Natural killer cell (primary cell): ENCODE data around the gene ZNF782. TPM values are rescaled to one million over a fixed set of nuclear protein-coding genes. Genes with fewer than 3 reads are reported as not detected.

ENCODE experiments used
- ATAC-seq, 3 donors: fragments of 150-1000 bp in 2 of 3; fragments of 200-7000 bp in 1 of 3; cut with Tn5 transposase; 1 replicate in 1 of 3; 2 replicates in 2 of 3; pipeline ENCODE4 v1.10.0; 2021; ENCODE audit warnings: mild to moderate bottlenecking in 2 of 3, moderate library complexity in 2 of 3
- DNase-seq, 2 donors: peaks; one replicate each; pipeline versions ENCODE4 v3.0.0 to v3.0.0-alpha.2; 2013 to 2021; ENCODE audit warnings: mixed read lengths in 1 of 2
- H3K27ac ChIP-seq: one replicate; pipeline ENCODE4 v1.5.1; 2013; ENCODE audit warnings: mild to moderate bottlenecking, low read length
- H3K27me3 ChIP-seq: one replicate; pipeline ENCODE4 v1.6.1; 2013; ENCODE audit warnings: low read length; ENCODE audit not compliant: control insufficient read depth, insufficient read depth
- H3K36me3 ChIP-seq: one replicate; pipeline ENCODE4 v1.6.1; 2013; ENCODE audit warnings: low read length; ENCODE audit not compliant: control insufficient read depth, insufficient read depth
- H3K4me1 ChIP-seq: one replicate; pipeline ENCODE4 v1.6.1; 2013; ENCODE audit warnings: low read length; ENCODE audit not compliant: control insufficient read depth, insufficient read depth
- H3K4me3 ChIP-seq: one replicate; pipeline ENCODE4 v1.5.1; 2013; ENCODE audit warnings: low read length
- H3K9me3 ChIP-seq: one replicate; pipeline ENCODE4 v1.6.1; 2013; ENCODE audit warnings: low read length; ENCODE audit not compliant: control insufficient read depth, insufficient read depth
- H3K27ac Mint-ChIP-seq, 2 donors: one replicate each; pipeline ENCODE4 v1.8.0; 2022; ENCODE audit warnings: mild to moderate bottlenecking in 2 of 2, mixed read lengths in 2 of 2, moderate library complexity in 1 of 2
- H3K27me3 Mint-ChIP-seq, 2 donors: one replicate each; pipeline ENCODE4 v1.8.0; 2022; ENCODE audit warnings: low read depth in 2 of 2, mixed read lengths in 2 of 2
- H3K36me3 Mint-ChIP-seq: one replicate; pipeline ENCODE4 v1.8.0; 2022; ENCODE audit warnings: mixed read lengths
- H3K4me1 Mint-ChIP-seq, 2 donors: one replicate each; pipeline ENCODE4 v1.8.0; 2022; ENCODE audit warnings: mixed read lengths in 2 of 2
- H3K4me3 Mint-ChIP-seq: one replicate; pipeline ENCODE4 v1.8.0; 2022; ENCODE audit warnings: mild to moderate bottlenecking, moderate library complexity, mixed read lengths
- H3K9me3 Mint-ChIP-seq, 2 donors: one replicate each; pipeline ENCODE4 v1.8.0; 2022; ENCODE audit warnings: mixed read lengths in 2 of 2
- CTCF ChIP-seq: fragments of 200-600 bp; IDR thresholded peaks from one replicate; pipeline ENCODE4 v1.8.0; 2022; ENCODE audit warnings: antibody characterized with exemption
- WGBS: methylation state at CpG from one replicate; pipeline ENCODE4 v1.1.7; 2013; ENCODE audit warnings: missing lambda C conversion rate; ENCODE audit not compliant: insufficient coverage; 5-methylcytosine and 5-hydroxymethylcytosine counted together
- intact Hi-C: fragments of 100-400 bp; cut with micrococcal nuclease; formaldehyde crosslinking; loops from one replicate; pipeline ENCODE4 v1.14.2; 2022
- total RNA-seq, 4 donors: library from RNA; stranded (reverse); fragments of 120-200 nt in 1 of 4; gene quantifications; one replicate each; pipeline versions ENCODE4 v1.2.3 to v1.2.4, GENCODE V29; 2013 to 2022

ZNF782 gene
- total RNA-seq, 3 donors from 2014 or later (not counting 1 experiment from before 2014, with no cell fraction given) = 7.3 to 10.1 (median 7.4) TPM

GRCh38 chr9:96784021-96784420, 70.3 kb downstream of the ZNF782 start:
- peaks cover 6% of the 10 kb centered on the region for H3K36me3 Mint-ChIP-seq
- H3K27ac Mint-ChIP-seq = no peak overlapping the region

GRCh38 chr9:96782235-96782634, 72.1 kb downstream of the ZNF782 start:
- Histone ChIP-seq H3K27me3 (no peaks in the 10 kb centered on the region), H3K9me3 (no peaks in the 10 kb centered on the region), H3K27ac (no peak overlapping the region), H3K4me1 (peaks cover 6% of the 10 kb centered on the region), H3K4me3 (no peak overlapping the region), H3K36me3 (no peaks in the 10 kb centered on the region)
- H3K4me1 Mint-ChIP-seq = peaks cover 22 to 26% of the 10 kb centered on the region in 2 donors
- DNase-seq (no peak), ATAC-seq (peak; percentile 21 to 63 (median 48))
- H3K27me3 Mint-ChIP-seq = no peaks in the 10 kb centered on the region
- no peak for TF ChIP-seq CTCF
- intact Hi-C loops = no loop called here
- no peaks in the 10 kb centered on the region for H3K36me3 Mint-ChIP-seq
- H3K9me3 Mint-ChIP-seq = peaks cover 0 to 2% of the 10 kb centered on the region in 2 donors
- H3K4me3 Mint-ChIP-seq = no peak overlapping the region
- peak overlapping the region; percentile 10 to 41 for H3K27ac Mint-ChIP-seq

More at GRCh38 chr9:96784021-96784420, 70.3 kb downstream of the ZNF782 start:
- Histone ChIP-seq H3K27ac (no peak overlapping the region), H3K4me3 (no peak overlapping the region), H3K4me1 (no peaks in the 10 kb centered on the region), H3K9me3 (peaks cover 7% of the 10 kb centered on the region), H3K36me3 (no peaks in the 10 kb centered on the region), H3K27me3 (no peaks in the 10 kb centered on the region)
- H3K4me1 Mint-ChIP-seq = peaks cover 11 to 16% of the 10 kb centered on the region in 2 donors
- no peaks in the 10 kb centered on the region for H3K27me3 Mint-ChIP-seq
- ATAC-seq (no peak), DNase-seq (no peak)
- intact Hi-C loops = no loop called here
- 100% methylated on average over 3 of the region's 3 CpGs for WGBS
- H3K4me3 Mint-ChIP-seq = no peak overlapping the region
- H3K9me3 Mint-ChIP-seq = peaks cover 2 to 9% of the 10 kb centered on the region in 2 donors
- TF ChIP-seq CTCF = no peak

GRCh38 chr9:96781552-96781951, 72.8 kb downstream of the ZNF782 start:
- peaks cover 11% of the 10 kb centered on the region for H3K4me1 ChIP-seq
- DNase-seq (no peak), ATAC-seq (no peak)
- no peaks in the 10 kb centered on the region for H3K36me3 ChIP-seq
- no peak overlapping the region for H3K27ac ChIP-seq
- no peaks in the 10 kb centered on the region for H3K27me3 ChIP-seq
- H3K9me3 Mint-ChIP-seq = peaks cover 0 to 2% of the 10 kb centered on the region in 2 donors
- no peak for TF ChIP-seq CTCF
- H3K27me3 Mint-ChIP-seq = no peaks in the 10 kb centered on the region
- H3K4me3 Mint-ChIP-seq = no peak overlapping the region
- H3K9me3 ChIP-seq = no peaks in the 10 kb centered on the region
- intact Hi-C loops = no loop called here
- H3K36me3 Mint-ChIP-seq = no peaks in the 10 kb centered on the region
- WGBS = 88% methylated on average over 1 of the region's 3 CpGs
- H3K4me3 ChIP-seq = no peak overlapping the region
- H3K27ac Mint-ChIP-seq = peak overlapping the region in 1 of 2 donors; percentile 41
- H3K4me1 Mint-ChIP-seq = peaks cover 29 to 33% of the 10 kb centered on the region in 2 donors

- Histone ChIP-seq H3K27me3 (no peaks in the 10 kb centered on the region), H3K4me3 (no peak overlapping the region), H3K36me3 (peaks cover 18% of the 10 kb centered on the region), H3K4me1 (peaks cover 11% of the 10 kb centered on the region), H3K27ac (no peak overlapping the region), H3K9me3 (no peaks in the 10 kb centered on the region)
- peaks cover 0 to 2% of the 10 kb centered on the region in 2 donors for H3K9me3 Mint-ChIP-seq
- DNase-seq (no peak), ATAC-seq (no peak)
- peaks cover 29 to 40% of the 10 kb centered on the region in 2 donors for H3K4me1 Mint-ChIP-seq
- H3K4me3 Mint-ChIP-seq = peak overlapping the region; percentile 100
- intact Hi-C loops = loop anchor here (5.0 kb wide), 1 partner anchor 73 kb away; the partner anchor contains the start of gene ZNF782
- peak overlapping the region; percentile 28 to 97 for H3K27ac Mint-ChIP-seq
- no peak for TF ChIP-seq CTCF
- H3K36me3 Mint-ChIP-seq = no peaks in the 10 kb centered on the region
- no peaks in the 10 kb centered on the region for H3K27me3 Mint-ChIP-seq
- WGBS = no CpG with 5 or more reads among the region's 2 CpGs
These were observed 75.2 kb downstream of the ZNF782 start for GRCh38 chr9:96779089-96779488.
